Measurements from ENCODE around the gene GRK7.

GRK7 gene

DNA sequence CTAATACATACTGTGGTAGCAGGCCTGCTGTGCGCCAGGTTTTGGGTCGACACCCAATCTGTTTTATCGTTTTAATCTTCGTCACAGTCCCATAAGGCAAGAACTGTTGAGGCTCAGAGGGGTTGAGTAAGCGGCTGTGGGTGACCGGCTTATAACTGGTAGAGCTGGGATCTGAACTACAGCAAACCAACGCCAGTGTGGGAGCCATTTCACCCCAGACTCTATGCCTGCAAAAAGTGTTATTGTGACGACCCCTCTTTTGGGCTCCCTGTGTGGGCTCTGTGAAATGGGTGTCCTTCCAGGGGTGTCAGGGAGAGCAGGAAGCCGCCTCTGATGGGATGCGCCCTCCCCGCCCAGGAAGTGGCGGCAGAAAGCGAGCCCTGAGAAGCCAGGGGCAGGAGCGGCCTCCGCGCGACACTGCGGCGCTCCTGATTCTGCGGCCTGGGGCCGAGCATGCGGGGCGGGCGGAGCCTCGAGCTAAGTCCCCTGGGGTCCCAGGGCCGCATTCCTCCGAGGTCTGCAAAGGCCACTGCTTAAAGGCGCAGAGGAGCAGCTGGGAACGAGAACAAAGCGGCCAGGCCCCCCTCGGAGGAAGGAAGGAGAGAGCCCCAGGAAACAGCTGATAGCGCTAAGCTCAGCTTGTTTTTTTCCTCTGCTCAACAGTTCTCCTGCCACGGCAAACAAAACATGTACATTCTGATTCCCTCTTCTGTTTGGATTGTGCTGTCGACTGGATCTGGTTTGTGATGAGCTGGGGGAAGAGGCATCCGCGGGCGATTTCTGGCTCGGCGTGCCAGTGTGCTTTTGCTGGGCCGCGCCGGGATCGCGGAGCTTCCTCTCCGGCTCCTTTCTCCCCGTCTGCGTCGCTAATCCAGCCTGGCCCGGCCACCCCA, 33.9 kb downstream of the GRK7 start:
- TF ChIP-seq YY1 (IDR thresholded peaks at IDR 0.05; ENCODE audit: low read depth) (no peak), NFIC (IDR thresholded peaks at IDR 0.05) (no peak), TEAD4 (IDR thresholded peaks at IDR 0.05) (no peak), CREB1 (IDR thresholded peaks at IDR 0.05; ENCODE audit: low read depth) (no peak), ZBTB7A (IDR thresholded peaks at IDR 0.05; ENCODE audit: low read depth) (no peak), TAF1 (IDR thresholded peaks at IDR 0.05; ENCODE audit: low read depth) (no peak), REST (IDR thresholded peaks at IDR 0.05; ENCODE audit: low read depth) (no peak), RAD21 (IDR thresholded peaks at IDR 0.05; ENCODE audit: low read depth) (no peak), CEBPB (IDR thresholded peaks at IDR 0.05) (no peak), EGR1 (IDR thresholded peaks at IDR 0.05) (no peak), EP300 (IDR thresholded peaks at IDR 0.05; ENCODE audit: borderline replicate concordance) (no peak), TCF12 (IDR thresholded peaks at IDR 0.05; ENCODE audit: low read depth) (no peak), FOXM1 (IDR thresholded peaks at IDR 0.05; ENCODE audit: borderline replicate concordance, low read depth) (no peak)
- TF ChIP-seq, protein P1, sequence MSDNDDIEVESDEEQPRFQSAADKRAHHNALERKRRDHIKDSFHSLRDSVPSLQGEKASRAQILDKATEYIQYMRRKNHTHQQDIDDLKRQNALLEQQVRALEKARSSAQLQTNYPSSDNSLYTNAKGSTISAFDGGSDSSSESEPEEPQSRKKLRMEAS (IDR thresholded peaks at IDR 0.05): no peak
- TF ChIP-seq, protein P2, sequence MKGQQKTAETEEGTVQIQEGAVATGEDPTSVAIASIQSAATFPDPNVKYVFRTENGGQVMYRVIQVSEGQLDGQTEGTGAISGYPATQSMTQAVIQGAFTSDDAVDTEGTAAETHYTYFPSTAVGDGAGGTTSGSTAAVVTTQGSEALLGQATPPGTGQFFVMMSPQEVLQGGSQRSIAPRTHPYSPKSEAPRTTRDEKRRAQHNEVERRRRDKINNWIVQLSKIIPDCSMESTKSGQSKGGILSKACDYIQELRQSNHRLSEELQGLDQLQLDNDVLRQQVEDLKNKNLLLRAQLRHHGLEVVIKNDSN (IDR thresholded peaks at IDR 0.05): no peak

DNA sequence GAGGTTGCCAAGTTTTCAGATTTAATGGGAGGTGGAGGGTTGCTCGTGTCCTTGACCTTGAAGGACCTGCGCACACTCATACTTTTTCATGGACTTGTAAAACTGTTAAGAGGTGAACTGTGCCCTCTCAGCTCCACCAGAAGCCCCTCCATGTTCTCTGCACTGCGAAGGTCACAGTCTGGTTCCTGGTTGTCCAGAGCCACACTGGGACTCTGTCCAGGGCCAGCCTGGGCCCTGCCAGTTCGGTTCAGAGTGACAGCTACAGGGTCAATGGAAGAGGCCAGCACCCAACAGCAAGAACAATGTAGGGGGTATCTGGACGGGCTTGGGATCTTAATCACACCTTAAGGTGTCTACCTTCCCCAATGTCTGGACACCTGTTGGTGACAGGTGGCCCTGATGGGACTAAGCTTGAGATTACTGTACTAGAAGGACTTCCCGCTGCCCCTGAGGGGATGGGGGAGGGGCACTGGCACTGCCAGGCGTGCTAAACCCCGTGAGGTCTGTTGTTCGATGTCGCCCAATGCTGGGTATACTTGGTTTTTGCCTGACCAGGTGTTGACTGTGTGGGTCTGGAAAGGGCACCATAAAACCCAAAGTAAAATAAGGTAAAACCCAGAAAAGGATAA, 34.7 kb downstream of the GRK7 start:
- TF ChIP-seq RAD21 (IDR thresholded peaks at IDR 0.05; ENCODE audit: low read depth) (no peak), EP300 (IDR thresholded peaks at IDR 0.05; ENCODE audit: borderline replicate concordance) (no peak), TCF12 (IDR thresholded peaks at IDR 0.05; ENCODE audit: low read depth) (no peak), REST (IDR thresholded peaks at IDR 0.05; ENCODE audit: low read depth) (no peak), EGR1 (IDR thresholded peaks at IDR 0.05) (no peak), NFIC (IDR thresholded peaks at IDR 0.05) (no peak), ZBTB7A (IDR thresholded peaks at IDR 0.05; ENCODE audit: low read depth) (no peak), FOXM1 (IDR thresholded peaks at IDR 0.05; ENCODE audit: borderline replicate concordance, low read depth) (no peak), TAF1 (IDR thresholded peaks at IDR 0.05; ENCODE audit: low read depth) (no peak), TEAD4 (IDR thresholded peaks at IDR 0.05) (no peak), CEBPB (IDR thresholded peaks at IDR 0.05) (no peak), CREB1 (IDR thresholded peaks at IDR 0.05; ENCODE audit: low read depth) (no peak)
- TF ChIP-seq, protein P2 (IDR thresholded peaks at IDR 0.05): no peak
- TF ChIP-seq, protein P1 (IDR thresholded peaks at IDR 0.05): no peak

GRCh38 chr3:141798448-141798845, 35.2 kb downstream of the GRK7 start:
- no peak for TF ChIP-seq FOXM1 (IDR thresholded peaks at IDR 0.05; ENCODE audit: borderline replicate concordance, low read depth)
- TF ChIP-seq EP300 (IDR thresholded peaks at IDR 0.05; ENCODE audit: borderline replicate concordance): no peak
- TF ChIP-seq TCF12 (IDR thresholded peaks at IDR 0.05; ENCODE audit: low read depth): no peak
- TF ChIP-seq ZBTB7A (IDR thresholded peaks at IDR 0.05; ENCODE audit: low read depth): no peak

DNA sequence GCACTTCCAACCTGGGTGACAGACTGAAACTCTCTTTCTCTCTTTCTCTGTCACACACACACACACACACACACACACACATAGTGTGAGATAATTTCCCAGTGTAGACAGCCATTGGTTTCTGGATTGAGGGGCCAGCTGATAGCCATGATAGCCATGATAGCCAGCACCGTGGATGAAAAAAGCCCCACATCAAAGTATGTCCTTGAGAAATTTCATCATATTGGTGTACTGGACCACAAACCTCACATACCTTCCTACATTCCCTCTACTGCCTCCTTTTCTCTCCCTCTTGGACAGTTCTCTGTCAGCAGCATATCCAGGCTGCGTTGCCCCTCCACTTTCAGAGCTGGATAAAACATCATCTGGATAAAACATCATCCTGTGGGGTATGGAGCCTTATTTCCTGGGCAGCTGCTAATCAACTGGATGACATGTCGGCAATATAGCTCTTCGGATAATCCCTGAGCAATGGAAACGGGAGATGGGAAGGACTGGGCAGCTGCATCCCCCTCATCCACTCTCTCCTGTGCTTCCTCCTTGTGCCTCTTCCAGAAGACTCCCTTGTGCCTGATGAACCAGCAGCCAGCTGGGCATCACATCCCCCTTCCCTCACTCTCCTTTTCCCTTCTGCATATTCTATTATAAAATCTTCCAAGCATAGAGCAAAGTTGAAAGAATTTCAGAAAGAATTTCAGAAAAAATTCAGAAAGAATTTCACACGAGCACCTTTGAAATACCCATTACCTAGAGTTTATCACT, 39.3 kb downstream of the GRK7 start:
- TF ChIP-seq EGR1 (IDR thresholded peaks at IDR 0.05) (no peak), EP300 (IDR thresholded peaks at IDR 0.05; ENCODE audit: borderline replicate concordance) (no peak), ZBTB7A (IDR thresholded peaks at IDR 0.05; ENCODE audit: low read depth) (no peak), REST (IDR thresholded peaks at IDR 0.05; ENCODE audit: low read depth) (no peak), FOXM1 (IDR thresholded peaks at IDR 0.05; ENCODE audit: borderline replicate concordance, low read depth) (no peak), CEBPB (IDR thresholded peaks at IDR 0.05) (no peak), RAD21 (IDR thresholded peaks at IDR 0.05; ENCODE audit: low read depth) (no peak), NFIC (IDR thresholded peaks at IDR 0.05) (no peak), CREB1 (IDR thresholded peaks at IDR 0.05; ENCODE audit: low read depth) (no peak), TAF1 (IDR thresholded peaks at IDR 0.05; ENCODE audit: low read depth) (no peak), TCF12 (IDR thresholded peaks at IDR 0.05; ENCODE audit: low read depth) (no peak), YY1 (IDR thresholded peaks at IDR 0.05; ENCODE audit: low read depth) (no peak), TEAD4 (IDR thresholded peaks at IDR 0.05) (no peak)
- TF ChIP-seq, protein P2 (IDR thresholded peaks at IDR 0.05): no peak
- TF ChIP-seq, protein P1 (IDR thresholded peaks at IDR 0.05): no peak

All from Ishikawa (cell line).